MM.1S (cell line): ENCODE measurements around the gene PJA1.

Experiments
- EZH2phosphoT487 ChIP-seq: fragments of 300-600 bp; sonication (generic); IDR thresholded peaks from 2 replicates; pipeline ENCODE4 v1.6.1; 2018; ENCODE audit warnings: antibody characterized with exemption, low read length
- TF ChIP-seq, protein P1 (sequence below): fragments of 300-600 bp; sonication (generic); IDR thresholded peaks from 2 replicates; pipeline ENCODE4 v1.5.1; 2016; ENCODE audit warnings: antibody characterized with exemption, low read length, mixed read lengths

DNA sequence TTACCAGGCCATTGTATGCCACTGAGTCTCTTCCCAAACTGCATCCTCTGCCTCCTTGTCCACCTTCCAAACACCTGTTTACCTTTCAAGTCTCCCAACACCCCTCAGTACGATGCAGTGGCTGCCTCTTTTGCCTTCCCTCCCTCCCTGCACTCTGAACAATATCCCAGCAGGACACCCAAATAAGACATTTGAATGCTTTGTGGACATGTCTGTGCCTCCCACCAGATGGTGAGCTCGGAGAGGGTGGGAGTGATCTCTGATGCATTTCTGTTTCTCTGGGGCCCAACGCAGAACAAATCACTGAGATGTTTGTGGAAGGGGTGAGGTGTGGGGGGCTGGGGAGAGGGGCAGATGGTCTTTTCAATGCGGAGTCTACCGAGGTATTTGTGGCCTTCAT, 33.4 kb downstream of the PJA1 start:
- TF ChIP-seq, protein P1, sequence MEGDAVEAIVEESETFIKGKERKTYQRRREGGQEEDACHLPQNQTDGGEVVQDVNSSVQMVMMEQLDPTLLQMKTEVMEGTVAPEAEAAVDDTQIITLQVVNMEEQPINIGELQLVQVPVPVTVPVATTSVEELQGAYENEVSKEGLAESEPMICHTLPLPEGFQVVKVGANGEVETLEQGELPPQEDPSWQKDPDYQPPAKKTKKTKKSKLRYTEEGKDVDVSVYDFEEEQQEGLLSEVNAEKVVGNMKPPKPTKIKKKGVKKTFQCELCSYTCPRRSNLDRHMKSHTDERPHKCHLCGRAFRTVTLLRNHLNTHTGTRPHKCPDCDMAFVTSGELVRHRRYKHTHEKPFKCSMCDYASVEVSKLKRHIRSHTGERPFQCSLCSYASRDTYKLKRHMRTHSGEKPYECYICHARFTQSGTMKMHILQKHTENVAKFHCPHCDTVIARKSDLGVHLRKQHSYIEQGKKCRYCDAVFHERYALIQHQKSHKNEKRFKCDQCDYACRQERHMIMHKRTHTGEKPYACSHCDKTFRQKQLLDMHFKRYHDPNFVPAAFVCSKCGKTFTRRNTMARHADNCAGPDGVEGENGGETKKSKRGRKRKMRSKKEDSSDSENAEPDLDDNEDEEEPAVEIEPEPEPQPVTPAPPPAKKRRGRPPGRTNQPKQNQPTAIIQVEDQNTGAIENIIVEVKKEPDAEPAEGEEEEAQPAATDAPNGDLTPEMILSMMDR = no peak
- TF ChIP-seq EZH2phosphoT487 = no peak
